Aorta (tissue), 5 donors: ENCODE data around the gene ACSL3. TPM values are rescaled to one million over a fixed set of nuclear protein-coding genes. Genes with fewer than 3 reads are reported as not detected.
A peak's percentile ranks its signal among the peaks of the same experiment; 100 is the strongest.
"Not testable (repeated sequence)": the region's sequence is repeated elsewhere in the genome, so short reads cannot be mapped to it uniquely, and the experiment has no call there.

Source experiments
- ATAC-seq: fragments of 200-7000 bp; cut with Tn5 transposase; one replicate; pipeline ENCODE4 v1.9.1; 2022; ENCODE audit warnings: moderate library complexity; ENCODE audit not compliant: low FRiP score
- DNase-seq, 2 donors: peaks; one replicate each; pipeline ENCODE4 v3.0.0-alpha.2; 2020
- H3K27ac ChIP-seq, 2 donors: one replicate each; pipeline ENCODE4 v1.5.1; 2013; ENCODE audit warnings: low read length in 2 of 2, mild to moderate bottlenecking in 2 of 2, moderate library complexity in 2 of 2, control low read depth in 1 of 2, inconsistent platforms in 1 of 2, low read depth in 1 of 2
- H3K27me3 ChIP-seq, 2 donors: one replicate each; pipeline ENCODE4 v1.6.1; 2013; ENCODE audit warnings: control low read depth in 1 of 2, low read length in 1 of 2, mild to moderate bottlenecking in 1 of 2, moderate library complexity in 1 of 2; ENCODE audit not compliant: insufficient read depth in 2 of 2, control insufficient read depth in 1 of 2
- H3K36me3 ChIP-seq, 2 donors: one replicate each; pipeline ENCODE4 v1.6.1; 2013; ENCODE audit warnings: control low read depth in 1 of 2, low read length in 1 of 2, mild to moderate bottlenecking in 1 of 2; ENCODE audit not compliant: insufficient read depth in 2 of 2, control insufficient read depth in 1 of 2
- H3K4me1 ChIP-seq, 2 donors: one replicate each; pipeline ENCODE4 v1.6.1; 2013; ENCODE audit warnings: low read length in 2 of 2, control low read depth in 1 of 2, mild to moderate bottlenecking in 1 of 2, moderate library complexity in 1 of 2; ENCODE audit not compliant: insufficient read depth in 2 of 2, control insufficient read depth in 1 of 2
- H3K4me3 ChIP-seq, 2 donors: one replicate each; pipeline ENCODE4 v1.5.1; 2013; ENCODE audit warnings: low read length in 2 of 2, control low read depth in 1 of 2, mild to moderate bottlenecking in 1 of 2
- H3K9me3 ChIP-seq: one replicate; pipeline ENCODE4 v1.6.1; 2013; ENCODE audit warnings: mild to moderate bottlenecking, low read length; ENCODE audit not compliant: control insufficient read depth
- WGBS, 2 donors: extraction: QIAGEN DNeasy Blood & Tissue Kit; methylation state at CpG; one replicate each; pipeline ENCODE4 v1.1.7; 2013; 5-methylcytosine and 5-hydroxymethylcytosine counted together
- intact Hi-C, 2 donors: fragments of 100-400 bp; cut with DNase I; formaldehyde crosslinking; loops; one replicate each; pipeline versions ENCODE4 v1.14.2 to v1.15.0; 2022
- polyA plus RNA-seq, 2 donors: library from polyadenylated mRNA; stranded (reverse); fragments of 200-250 nt; gene quantifications; one replicate each; pipeline ENCODE4 v1.2.3, GENCODE V29; 2013
- total RNA-seq, 2 donors: library from RNA; stranded (reverse); fragmentation: NEBNext Ultra II Directional; extraction: Animal tissue kit (Norgen Biotek cat#: 25700); gene quantifications; one replicate each; pipeline ENCODE4 v1.2.1, GENCODE V29; 2021
- donor health status: healthy with polysubstance abuse.
- donor health status: Bipolar disorder and iron deficiency.
- donor health status: DM: no; HTN: no; CAD: no.
- donor health status: DM: no; HTN: no; CAD: no.
- donor health status: DM: yes; HTN: yes; CAD: no.

ACSL3 gene
- total and polyA plus RNA-seq, 4 donors, result 14.0 to 69.0 (median 52.9) TPM

GRCh38 chr2:222907790-222908441 lies 47.1 kb downstream of the ACSL3 start:
- no peaks in the 10 kb centered on the region for H3K27me3 ChIP-seq
- ATAC-seq, result no peak
- peaks cover 8 to 9% of the 10 kb centered on the region in 2 donors for H3K4me1 ChIP-seq
- no peaks in the 10 kb centered on the region for H3K9me3 ChIP-seq
- no peak for DNase-seq
- intact Hi-C loops, result loop anchor here in 1 of 2 donors (5.0 kb wide), 1 partner anchor 201 kb away; no protein-coding TSS in a partner anchor
- H3K36me3 ChIP-seq, result peaks cover 5% of the 10 kb centered on the region in 2 donors
- H3K4me3 ChIP-seq, result no peak overlapping the region
- 77 to 78% methylated on average over 10 of the region's 10 CpGs for WGBS, 2 donors
- H3K27ac ChIP-seq, result no peak overlapping the region

DNA sequence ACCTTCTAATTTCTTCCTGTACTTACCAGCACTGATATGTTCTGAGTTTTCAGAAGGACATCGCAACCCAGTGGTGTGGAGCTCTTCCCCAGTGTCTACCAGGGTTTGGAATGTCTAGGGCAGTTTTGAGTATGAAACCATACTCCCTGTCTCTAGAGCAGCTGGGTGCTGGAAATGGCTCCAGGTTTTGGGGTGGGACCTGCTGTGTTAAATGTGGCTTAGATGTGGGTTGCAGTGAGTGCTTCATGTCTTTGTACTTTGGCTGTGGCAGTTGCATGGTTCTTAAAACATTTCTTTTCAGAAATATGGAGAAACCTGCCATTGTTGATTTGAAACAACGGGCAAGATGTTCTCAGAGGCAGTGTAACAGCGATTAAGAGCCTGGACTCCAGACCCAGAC lies 48.5 kb downstream of the ACSL3 start:
- WGBS, 2 donors, result 95 to 98% methylated on average over 3 of the region's 3 CpGs
- Histone ChIP-seq H3K4me3 (no peak overlapping the region), H3K36me3 (peaks cover 3 to 5% of the 10 kb centered on the region in 2 donors), H3K27me3 (no peaks in the 10 kb centered on the region), H3K4me1 (peaks cover 8 to 9% of the 10 kb centered on the region in 2 donors), H3K9me3 (no peaks in the 10 kb centered on the region), H3K27ac (peak overlapping the region in 1 of 2 donors; percentile 6)
- intact Hi-C loops, result loop anchor here in 1 of 2 donors (5.0 kb wide), 1 partner anchor 202 kb away; no protein-coding TSS in a partner anchor
- ATAC-seq, result no peak
- no peak for DNase-seq

GRCh38 chr2:222912117-222912516 lies 51.3 kb downstream of the ACSL3 start:
- Histone ChIP-seq H3K27ac (no peak overlapping the region), H3K36me3 (peaks cover 3 to 5% of the 10 kb centered on the region in 2 donors), H3K9me3 (no peaks in the 10 kb centered on the region), H3K4me1 (peaks cover 5 to 11% of the 10 kb centered on the region in 2 donors), H3K27me3 (no peaks in the 10 kb centered on the region), H3K4me3 (no peak overlapping the region)
- WGBS, 2 donors, result 31 to 39% methylated on average over 2 of the region's 2 CpGs
- no peak for DNase-seq
- no peak for ATAC-seq
- intact Hi-C loops, result loop anchor here in 1 of 2 donors (5.0 kb wide), 1 partner anchor 220 kb away; no protein-coding TSS in a partner anchor

DNA sequence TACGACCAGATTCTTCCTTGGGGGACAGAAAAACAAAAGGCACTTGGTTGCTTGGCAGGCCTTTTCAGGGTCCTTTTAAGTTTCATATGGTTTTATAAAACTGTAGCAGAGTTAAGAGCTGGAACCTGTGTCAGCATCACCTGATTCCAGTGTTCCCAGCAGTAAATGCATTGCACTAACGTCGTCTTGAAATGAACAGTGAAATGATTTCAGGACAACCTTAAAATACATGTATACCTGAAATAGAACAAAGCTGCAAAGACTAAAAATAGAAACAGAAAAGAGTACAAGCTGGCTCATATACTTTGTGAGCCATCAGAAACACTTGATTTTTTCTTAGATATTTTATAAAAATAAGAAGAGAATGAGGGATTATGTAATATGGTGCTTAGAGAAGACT lies 51.9 kb downstream of the ACSL3 start:
- Histone ChIP-seq H3K27me3 (no peaks in the 10 kb centered on the region), H3K27ac (no peak overlapping the region), H3K4me3 (no peak overlapping the region), H3K9me3 (no peaks in the 10 kb centered on the region), H3K36me3 (peaks cover 3 to 5% of the 10 kb centered on the region in 2 donors), H3K4me1 (peaks cover 4 to 10% of the 10 kb centered on the region in 2 donors)
- DNase-seq, result no peak
- ATAC-seq, result no peak
- intact Hi-C loops, result loop anchor here in 1 of 2 donors (5.0 kb wide), 1 partner anchor 220 kb away; no protein-coding TSS in a partner anchor
- 6 to 16% methylated on average over 3 of the region's 3 CpGs for WGBS, 2 donors

- WGBS, 2 donors, result 58 to 66% methylated on average over 7 of the region's 7 CpGs
- no peaks in the 10 kb centered on the region for H3K9me3 ChIP-seq
- no peak overlapping the region for H3K27ac ChIP-seq
- intact Hi-C loops, result no loop called here
- H3K27me3 ChIP-seq, result no peaks in the 10 kb centered on the region
- no peak for DNase-seq
- peaks cover 0 to 1% of the 10 kb centered on the region in 2 donors for H3K36me3 ChIP-seq
- no peak overlapping the region for H3K4me3 ChIP-seq
- ATAC-seq, result no peak
- peaks cover 4 to 6% of the 10 kb centered on the region in 2 donors for H3K4me1 ChIP-seq
Observed at GRCh38 chr2:222915092-222915957, 54.5 kb downstream of the ACSL3 start.

- H3K36me3 ChIP-seq, result peaks cover 0 to 1% of the 10 kb centered on the region in 2 donors
- H3K27ac ChIP-seq, result no peak overlapping the region
- ATAC-seq (no peak), DNase-seq (no peak)
- no peak overlapping the region for H3K4me3 ChIP-seq
- H3K4me1 ChIP-seq, result peaks cover 4 to 6% of the 10 kb centered on the region in 2 donors
- WGBS, 2 donors, result 62 to 66% methylated on average over 11 of the region's 11 CpGs
- intact Hi-C loops, result no loop called here
- no peaks in the 10 kb centered on the region for H3K9me3 ChIP-seq
- H3K27me3 ChIP-seq, result no peaks in the 10 kb centered on the region
Observed at GRCh38 chr2:222916229-222917197, 55.7 kb downstream of the ACSL3 start.

DNA sequence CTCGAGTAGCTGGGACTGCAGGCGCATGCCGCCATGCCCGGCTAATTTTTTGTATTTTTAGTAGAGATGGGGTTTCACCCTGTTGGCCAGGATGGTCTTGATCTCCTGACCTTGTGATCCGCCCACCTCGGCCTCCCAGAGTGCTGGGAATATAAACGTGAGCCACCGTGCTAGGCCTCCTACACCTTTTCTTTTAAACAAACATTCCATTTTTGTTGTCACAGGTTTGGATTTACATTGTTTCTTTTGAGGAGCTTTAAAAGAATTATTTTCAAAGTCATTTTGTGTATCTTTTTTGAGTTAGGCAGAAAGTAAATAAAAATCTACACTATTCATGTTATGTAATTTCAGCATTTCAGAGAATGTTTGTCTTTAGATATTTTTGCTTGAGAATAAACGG lies 56.4 kb downstream of the ACSL3 start:
- H3K36me3 ChIP-seq, H3K4me3 ChIP-seq, H3K4me1 ChIP-seq, H3K9me3 ChIP-seq, DNase-seq, ATAC-seq, H3K27ac ChIP-seq, H3K27me3 ChIP-seq, intact Hi-C loops: not testable (repeated sequence)
- WGBS, 2 donors, result 60 to 61% methylated on average over 9 of the region's 9 CpGs
